ENCODE results near the gene ANAPC13. TPM values are rescaled to one million over a fixed set of nuclear protein-coding genes. Genes with fewer than 3 reads are reported as not detected.
A peak's percentile ranks its signal among the peaks of the same experiment; 100 is the strongest.

ANAPC13 gene
- total RNA-seq, 1 donor from 2014 or later = 71.8 TPM

GRCh38 chr3:134527037-134527436 is 41.3 kb upstream of the ANAPC13 start:
- peaks cover 47% of the 10 kb centered on the region for H3K36me3 Mint-ChIP-seq (ENCODE audit: low read depth)

GRCh38 chr3:134526319-134526718 is 40.5 kb upstream of the ANAPC13 start:
- H3K4me3 Mint-ChIP-seq = no peak overlapping the region

More at GRCh38 chr3:134527037-134527436, 41.3 kb upstream of the ANAPC13 start:
- TF ChIP-seq CTCF (conservative IDR thresholded peaks at IDR 0.05) = peak; percentile 27
- Mint-ChIP-seq H3K9me3 (peaks cover 31% of the 10 kb centered on the region), H3K4me3 (no peak overlapping the region), H3K27me3 (ENCODE audit: low read depth) (no peaks in the 10 kb centered on the region), H3K4me1 (no peaks in the 10 kb centered on the region), H3K27ac (ENCODE audit: unreplicated experiment) (no peak overlapping the region)
- DNase-seq (ENCODE audit: low read depth, low spot score) = no peak

GRCh38 chr3:134525293-134525692 is 39.5 kb upstream of the ANAPC13 start:
- TF ChIP-seq CTCF (conservative IDR thresholded peaks at IDR 0.05) = no peak
- Mint-ChIP-seq H3K4me1 (no peaks in the 10 kb centered on the region), H3K36me3 (ENCODE audit: low read depth) (peaks cover 57% of the 10 kb centered on the region)

More at GRCh38 chr3:134526319-134526718, 40.5 kb upstream of the ANAPC13 start:
- Mint-ChIP-seq H3K27me3 (ENCODE audit: low read depth) (no peaks in the 10 kb centered on the region), H3K4me1 (no peaks in the 10 kb centered on the region), H3K9me3 (peaks cover 35% of the 10 kb centered on the region), H3K27ac (ENCODE audit: unreplicated experiment) (no peak overlapping the region), H3K36me3 (ENCODE audit: low read depth) (peaks cover 52% of the 10 kb centered on the region)
- no peak for DNase-seq (ENCODE audit: low read depth, low spot score)
- TF ChIP-seq CTCF (conservative IDR thresholded peaks at IDR 0.05) = no peak

GRCh38 chr3:134522541-134522940 is 36.8 kb upstream of the ANAPC13 start:
- H3K27ac Mint-ChIP-seq (ENCODE audit: unreplicated experiment) = no peak overlapping the region
- no peak for DNase-seq (ENCODE audit: low read depth, low spot score)
- no peak for TF ChIP-seq CTCF (conservative IDR thresholded peaks at IDR 0.05)
- peaks cover 39% of the 10 kb centered on the region for H3K9me3 Mint-ChIP-seq
- no peak overlapping the region for H3K4me3 Mint-ChIP-seq
- H3K27me3 Mint-ChIP-seq (ENCODE audit: low read depth) = no peaks in the 10 kb centered on the region
- no peaks in the 10 kb centered on the region for H3K4me1 Mint-ChIP-seq
- peaks cover 65% of the 10 kb centered on the region for H3K36me3 Mint-ChIP-seq (ENCODE audit: low read depth)

More at GRCh38 chr3:134525293-134525692, 39.5 kb upstream of the ANAPC13 start:
- no peak overlapping the region for H3K27ac Mint-ChIP-seq (ENCODE audit: unreplicated experiment)
- peaks cover 39% of the 10 kb centered on the region for H3K9me3 Mint-ChIP-seq
- no peak for DNase-seq (ENCODE audit: low read depth, low spot score)
- H3K27me3 Mint-ChIP-seq (ENCODE audit: low read depth) = no peaks in the 10 kb centered on the region
- no peak overlapping the region for H3K4me3 Mint-ChIP-seq

- H3K27ac Mint-ChIP-seq (ENCODE audit: unreplicated experiment) = no peak overlapping the region
- H3K4me3 Mint-ChIP-seq = no peak overlapping the region
- no peak for TF ChIP-seq CTCF (conservative IDR thresholded peaks at IDR 0.05)
Observed at GRCh38 chr3:134517791-134518190, 32.0 kb upstream of the ANAPC13 start.

More at GRCh38 chr3:134517791-134518190, 32.0 kb upstream of the ANAPC13 start:
- no peak for DNase-seq (ENCODE audit: low read depth, low spot score)
- peaks cover 40% of the 10 kb centered on the region for H3K36me3 Mint-ChIP-seq (ENCODE audit: low read depth)
- peaks cover 12% of the 10 kb centered on the region for H3K4me1 Mint-ChIP-seq
- H3K27me3 Mint-ChIP-seq (ENCODE audit: low read depth) = no peaks in the 10 kb centered on the region
- H3K9me3 Mint-ChIP-seq = peaks cover 14% of the 10 kb centered on the region
